ENCODE measurements around the gene LRRC18.
A peak's percentile ranks its signal among the peaks of the same experiment; 100 is the strongest.

Gene LRRC18

DNA sequence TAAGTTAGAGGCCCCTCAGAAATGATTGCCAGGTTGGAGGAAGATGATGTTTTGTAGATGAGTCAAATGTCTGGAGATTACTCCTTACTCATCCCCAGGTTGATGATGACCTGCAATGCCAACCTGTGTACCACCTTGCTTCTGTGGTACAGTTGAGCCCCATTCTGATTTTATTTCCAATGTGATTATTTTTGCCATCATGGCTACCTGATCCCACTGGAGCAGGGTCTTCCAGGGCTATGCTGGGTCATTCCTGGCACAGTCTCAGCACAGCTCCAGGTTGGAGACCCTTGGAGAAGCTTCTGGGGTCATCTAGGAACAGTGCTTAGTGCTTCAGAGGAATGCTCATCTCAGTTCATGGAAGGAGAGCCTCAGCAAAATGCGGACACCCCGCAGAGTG lies 34.3 kb downstream of the LRRC18 start:
- no peak for DNase-seq (ENCODE audit: low read depth)
- TF ChIP-seq POLR2A (IDR thresholded peaks at IDR 0.05; ENCODE audit: extremely low read depth, insufficient read length), result no peak
- no peak for TF ChIP-seq MAX (IDR thresholded peaks at IDR 0.05; ENCODE audit: low read depth, low read length)
- no peak for TF ChIP-seq MYC (IDR thresholded peaks at IDR 0.05; ENCODE audit: low read depth, low read length)
- TF ChIP-seq CTCF (IDR thresholded peaks at IDR 0.05; ENCODE audit: low read depth, low read length), result no peak
- no peak overlapping the region for H3K4me3 ChIP-seq (ENCODE audit: low read depth, low read length)

DNA sequence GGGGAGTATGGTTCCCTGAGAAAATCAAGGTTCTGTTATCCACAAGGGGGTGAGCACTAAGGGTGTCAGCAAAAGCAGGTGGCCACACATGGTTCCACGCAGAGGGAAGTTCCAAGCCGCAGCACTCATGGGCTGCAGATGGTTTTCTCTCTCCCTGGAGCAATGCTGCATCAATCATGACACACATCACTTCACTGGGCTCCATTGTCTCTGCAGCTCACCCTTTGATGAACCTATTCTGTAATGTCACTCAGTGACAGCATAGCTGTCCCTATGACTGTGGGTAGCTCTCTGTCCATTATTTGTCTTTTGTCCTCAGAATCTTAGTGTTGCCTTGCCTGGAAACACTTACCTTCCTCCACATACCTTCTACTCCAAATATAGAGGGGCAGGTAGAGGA lies 34.8 kb downstream of the LRRC18 start:
- TF ChIP-seq MAX (IDR thresholded peaks at IDR 0.05; ENCODE audit: low read depth, low read length) (no peak), POLR2A (IDR thresholded peaks at IDR 0.05; ENCODE audit: extremely low read depth, insufficient read length) (no peak), CTCF (IDR thresholded peaks at IDR 0.05; ENCODE audit: low read depth, low read length) (no peak), MYC (IDR thresholded peaks at IDR 0.05; ENCODE audit: low read depth, low read length) (no peak)
- DNase-seq (ENCODE audit: low read depth), result no peak
- no peak overlapping the region for H3K4me3 ChIP-seq (ENCODE audit: low read depth, low read length)

DNA sequence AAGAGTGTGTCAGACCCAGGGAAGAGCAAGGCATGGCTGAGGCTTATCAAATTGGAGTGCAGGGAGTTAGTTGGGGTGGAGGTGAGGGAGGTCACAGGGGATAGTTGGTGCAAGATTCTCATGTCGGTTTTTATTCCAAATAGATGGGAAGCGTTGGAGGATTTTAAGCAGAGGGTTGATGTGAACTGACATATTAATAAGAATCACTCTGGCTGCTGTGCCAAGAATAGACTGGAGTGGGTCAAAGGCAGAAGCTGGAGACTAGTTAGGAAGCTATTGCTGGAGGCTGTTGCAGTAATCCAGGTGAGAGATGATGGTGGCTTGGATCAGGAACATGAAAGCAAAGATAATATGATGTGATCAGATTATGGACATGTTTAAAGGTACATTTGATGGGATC lies 36.5 kb downstream of the LRRC18 start:
- no peak overlapping the region for H3K4me3 ChIP-seq (ENCODE audit: low read depth, low read length)
- DNase-seq (ENCODE audit: low read depth), result no peak
- TF ChIP-seq MAX (IDR thresholded peaks at IDR 0.05; ENCODE audit: low read depth, low read length), result no peak
- no peak for TF ChIP-seq MYC (IDR thresholded peaks at IDR 0.05; ENCODE audit: low read depth, low read length)
- no peak for TF ChIP-seq CTCF (IDR thresholded peaks at IDR 0.05; ENCODE audit: low read depth, low read length)
- no peak for TF ChIP-seq POLR2A (IDR thresholded peaks at IDR 0.05; ENCODE audit: extremely low read depth, insufficient read length)

DNA sequence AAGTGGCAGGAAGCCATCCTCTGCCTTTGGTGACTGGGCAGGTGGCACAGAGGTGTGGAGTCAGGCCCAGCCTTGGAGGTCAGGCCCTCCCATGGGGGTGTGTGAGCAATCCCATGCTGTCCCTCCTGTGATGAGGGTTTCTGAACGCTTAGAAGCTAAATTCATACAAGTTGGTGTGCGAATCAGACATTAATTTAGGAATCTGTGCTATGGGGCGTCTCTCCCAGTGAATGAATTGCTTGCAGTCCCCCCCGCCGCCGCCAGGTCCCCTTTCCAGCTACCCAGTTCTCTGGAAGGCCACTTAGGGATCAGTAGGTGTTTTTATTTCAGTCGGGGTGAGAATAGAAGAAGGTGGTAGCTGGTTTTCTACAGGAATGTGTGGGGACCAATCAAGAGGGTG lies 37.5 kb downstream of the LRRC18 start:
- TF ChIP-seq MAX (IDR thresholded peaks at IDR 0.05; ENCODE audit: low read depth, low read length) (no peak), POLR2A (IDR thresholded peaks at IDR 0.05; ENCODE audit: extremely low read depth, insufficient read length) (no peak), CTCF (IDR thresholded peaks at IDR 0.05; ENCODE audit: low read depth, low read length) (no peak), MYC (IDR thresholded peaks at IDR 0.05; ENCODE audit: low read depth, low read length) (no peak)
- H3K4me3 ChIP-seq (ENCODE audit: low read depth, low read length), result no peak overlapping the region

DNA sequence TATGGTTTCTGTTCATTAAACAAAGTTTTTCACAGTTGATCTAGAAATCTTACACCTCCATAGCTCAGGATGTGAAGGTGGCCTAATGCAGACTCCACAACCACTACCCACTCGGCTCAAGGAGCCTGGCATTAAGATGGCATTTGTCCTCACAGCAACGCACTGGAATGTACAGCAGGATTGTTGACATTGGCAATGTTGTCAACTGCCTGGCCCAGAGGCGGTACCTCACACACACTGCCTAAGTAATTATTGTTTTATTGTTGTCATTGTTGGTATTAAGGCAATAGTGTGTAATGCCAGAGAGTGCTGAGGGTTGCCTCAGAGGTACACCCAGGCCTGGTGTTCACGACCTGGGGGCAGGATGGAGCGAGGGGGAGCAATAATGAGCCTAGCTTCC lies 38.3 kb downstream of the LRRC18 start:
- TF ChIP-seq MYC (IDR thresholded peaks at IDR 0.05; ENCODE audit: low read depth, low read length), result no peak
- TF ChIP-seq MAX (IDR thresholded peaks at IDR 0.05; ENCODE audit: low read depth, low read length), result no peak
- TF ChIP-seq POLR2A (IDR thresholded peaks at IDR 0.05; ENCODE audit: extremely low read depth, insufficient read length), result no peak
- no peak for TF ChIP-seq CTCF (IDR thresholded peaks at IDR 0.05; ENCODE audit: low read depth, low read length)
- no peak overlapping the region for H3K4me3 ChIP-seq (ENCODE audit: low read depth, low read length)
- DNase-seq (ENCODE audit: low read depth), result no peak

More for the DNA sequence above, 37.5 kb downstream of the LRRC18 start:
- DNase-seq (ENCODE audit: low read depth), result no peak

- peak; percentile 29 for DNase-seq (ENCODE audit: low read depth)
- no peak overlapping the region for H3K4me3 ChIP-seq (ENCODE audit: low read depth, low read length)
- TF ChIP-seq MYC (IDR thresholded peaks at IDR 0.05; ENCODE audit: low read depth, low read length), result no peak
- no peak for TF ChIP-seq CTCF (IDR thresholded peaks at IDR 0.05; ENCODE audit: low read depth, low read length)
- TF ChIP-seq MAX (IDR thresholded peaks at IDR 0.05; ENCODE audit: low read depth, low read length), result no peak
- TF ChIP-seq POLR2A (IDR thresholded peaks at IDR 0.05; ENCODE audit: extremely low read depth, insufficient read length), result no peak
These were observed 39.3 kb downstream of the LRRC18 start for GRCh38 chr10:48900371-48900801.

Measured in NB4 (cell line).